H1 (cell line): ENCODE data around the gene FGD5. TPM values are rescaled to one million over a fixed set of nuclear protein-coding genes. Genes with fewer than 3 reads are reported as not detected.

Experiments
- CTCF ChIA-PET: fragments of 300-600 bp; sonication (Branson Sonifier 250); formaldehyde crosslinking; loops from one replicate; lab custom pipeline; 2021; ENCODE audit not compliant: partially characterized antibody; lab: Charles Lee
- POLR2A ChIA-PET: fragments of 300-600 bp; sonication (Branson Sonifier 250); formaldehyde crosslinking; loops from one replicate; lab custom pipeline; 2021; ENCODE audit warnings: inconsistent platforms; ENCODE audit not compliant: partially characterized antibody; lab: Charles Lee
- DNase-seq, 2 experiments: peaks; one replicate each; pipeline versions ENCODE4 v3.0.0 to v3.0.0-alpha.2; 2010 to 2022; ENCODE audit warnings: low spot score in 2 of 2, low read depth in 1 of 2, mixed read lengths in 1 of 2
- FAIRE-seq: peaks from 2 replicates; lab custom pipeline; 2011; peaks lifted over from hg19 to GRCh38; lab: Jason Lieb, UNC
- H2AFZ ChIP-seq: 2 replicates; pipeline ENCODE4 v1.8.1; 2012; ENCODE audit warnings: low read length, inconsistent platforms
- H2AK5ac ChIP-seq: 2 replicates; pipeline ENCODE4 v1.6.1; 2013; ENCODE audit warnings: low read depth, low read length
- H2BK120ac ChIP-seq: replicated peaks from 2 replicates; pipeline ENCODE3; 2013; ENCODE audit warnings: low read depth, low read length, inconsistent platforms
- H2BK12ac ChIP-seq: 2 replicates; pipeline ENCODE4 v1.6.1; 2013; ENCODE audit warnings: low read depth, low read length
- H2BK15ac ChIP-seq: 2 replicates; pipeline ENCODE4 v1.6.1; 2013; ENCODE audit warnings: low read length
- H2BK20ac ChIP-seq: 2 replicates; pipeline ENCODE4 v1.6.1; 2013; ENCODE audit warnings: low read length
- H2BK5ac ChIP-seq: 2 replicates; pipeline ENCODE4 v1.6.1; 2013; ENCODE audit warnings: low read depth, low read length
- H3K14ac ChIP-seq: 2 replicates; pipeline ENCODE4 v1.6.1; 2013; ENCODE audit warnings: inconsistent platforms; ENCODE audit not compliant: insufficient read length
- H3K18ac ChIP-seq: 2 replicates; pipeline ENCODE4 v1.6.1; 2013; ENCODE audit warnings: low read length; ENCODE audit errors: extremely low read depth
- H3K23ac ChIP-seq: 2 replicates; pipeline ENCODE4 v1.6.1; 2013; ENCODE audit warnings: inconsistent platforms; ENCODE audit not compliant: insufficient read length
- H3K23me2 ChIP-seq: 2 replicates; pipeline ENCODE4 v1.6.1; 2013; ENCODE audit warnings: low read depth, low read length
- H3K27ac ChIP-seq: 2 replicates; pipeline ENCODE4 v1.6.1; 2011; ENCODE audit warnings: low read depth, low read length, inconsistent platforms
- H3K27me3 ChIP-seq, 4 experiments: replicated peaks in 1 of 4; 1 replicate in 1 of 4; 2 replicates in 3 of 4; pipeline versions ENCODE4 v1.6.1 to v1.8.1; 2011 to 2013; ENCODE audit warnings: low read length in 3 of 4, mild to moderate bottlenecking in 3 of 4, inconsistent platforms in 2 of 4, mixed read lengths in 2 of 4, moderate library complexity in 1 of 4; ENCODE audit not compliant: control insufficient read depth in 3 of 4, insufficient read depth in 3 of 4; ENCODE audit errors: extremely low read depth in 1 of 4
- H3K36me3 ChIP-seq, 4 experiments: 2 replicates each; pipeline versions ENCODE4 v1.6.1 to v1.8.1; 2011 to 2013; ENCODE audit warnings: mild to moderate bottlenecking in 4 of 4, low read length in 3 of 4, moderate library complexity in 2 of 4, control low read depth in 1 of 4, inconsistent platforms in 1 of 4; ENCODE audit not compliant: insufficient read depth in 4 of 4, control insufficient read depth in 2 of 4
- H3K4ac ChIP-seq: replicated peaks from 2 replicates; pipeline ENCODE3; 2013; ENCODE audit warnings: low read length, low read depth, mixed read lengths, inconsistent platforms; ENCODE audit not compliant: insufficient read length
- H3K4me1 ChIP-seq, 4 experiments: replicated peaks in 1 of 4; 1 replicate in 1 of 4; 2 replicates in 3 of 4; pipeline versions ENCODE4 v1.6.1 to v1.8.1; 2011 to 2013; ENCODE audit warnings: low read length in 3 of 4, inconsistent platforms in 2 of 4, mixed read lengths in 1 of 4; ENCODE audit not compliant: insufficient read depth in 4 of 4, control insufficient read depth in 3 of 4
- H3K4me2 ChIP-seq, 2 experiments: 2 replicates each; pipeline versions ENCODE4 v1.6.1 to v1.8.1; 2011 to 2013; ENCODE audit warnings: low read depth in 2 of 2, low read length in 2 of 2, control low read depth in 1 of 2, inconsistent platforms in 1 of 2, mild to moderate bottlenecking in 1 of 2; ENCODE audit not compliant: insufficient read depth in 1 of 2
- H3K4me3 ChIP-seq, 4 experiments: fragments of 200-600, 300-600 bp in 1 of 4; sonication (generic), shearing (Covaris generic), sonication (Bioruptor Twin) in 1 of 4; 2 replicates each; pipeline versions ENCODE4 v1.5.1 to v1.8.1; 2011 to 2016; ENCODE audit warnings: low read length in 4 of 4, low read depth in 3 of 4, control low read depth in 2 of 4, inconsistent platforms in 2 of 4, mild to moderate bottlenecking in 2 of 4, mixed read lengths in 1 of 4, moderate library complexity in 1 of 4; ENCODE audit not compliant: insufficient read depth in 2 of 4; ENCODE audit errors: extremely low read depth in 1 of 4
- H3K56ac ChIP-seq: replicated peaks from 2 replicates; pipeline ENCODE3; 2013; ENCODE audit warnings: low read depth, mild to moderate bottlenecking, mixed read lengths, low read length, inconsistent platforms; ENCODE audit not compliant: insufficient read length
- H3K79me1 ChIP-seq: 2 replicates; pipeline ENCODE4 v1.6.1; 2013; ENCODE audit warnings: low read depth, low read length, control low read depth
- H3K79me2 ChIP-seq, 2 experiments: 2 replicates each; pipeline versions ENCODE4 v1.6.1 to v1.8.1; 2012 to 2013; ENCODE audit warnings: low read length in 2 of 2, mild to moderate bottlenecking in 2 of 2, inconsistent platforms in 1 of 2; ENCODE audit not compliant: insufficient read depth in 2 of 2, control insufficient read depth in 1 of 2
- H3K9ac ChIP-seq, 4 experiments: replicated peaks in 1 of 4; 1 replicate in 1 of 4; 2 replicates in 3 of 4; pipeline versions ENCODE4 v1.6.1 to v1.8.1; 2011 to 2013; ENCODE audit warnings: low read depth in 3 of 4, low read length in 3 of 4, control low read depth in 2 of 4, mild to moderate bottlenecking in 2 of 4, moderate library complexity in 2 of 4, inconsistent platforms in 1 of 4; ENCODE audit errors: extremely low read depth in 1 of 4
- H3K9me3 ChIP-seq, 2 experiments: 2 replicates each; pipeline versions ENCODE4 v1.6.1 to v1.8.1; 2012 to 2013; ENCODE audit warnings: mild to moderate bottlenecking in 2 of 2, moderate library complexity in 2 of 2, control low read depth in 1 of 2, inconsistent platforms in 1 of 2, low read depth in 1 of 2, low read length in 1 of 2, mixed read lengths in 1 of 2; ENCODE audit not compliant: insufficient read depth in 2 of 2
- H4K20me1 ChIP-seq, 2 experiments: replicated peaks in 1 of 2; 2 replicates each; pipeline versions ENCODE3 to v1.8.1; 2011 to 2013; ENCODE audit warnings: inconsistent platforms in 2 of 2, low read length in 2 of 2, mild to moderate bottlenecking in 1 of 2; ENCODE audit not compliant: insufficient read depth in 2 of 2, control insufficient read depth in 1 of 2
- H4K5ac ChIP-seq: 2 replicates; pipeline ENCODE4 v1.6.1; 2013; ENCODE audit warnings: low read length, low read depth, mixed read lengths, inconsistent platforms; ENCODE audit not compliant: insufficient read length
- H4K8ac ChIP-seq: 2 replicates; pipeline ENCODE4 v1.8.0; 2013; ENCODE audit warnings: mild to moderate bottlenecking, moderate library complexity, low read length, inconsistent platforms; ENCODE audit not compliant: insufficient read depth; ENCODE audit errors: extremely low read depth
- H4K91ac ChIP-seq: replicated peaks from 2 replicates; pipeline ENCODE3; 2013; ENCODE audit warnings: low read length, mixed read lengths, inconsistent platforms; ENCODE audit not compliant: insufficient read length
- ASH2L ChIP-seq: fragments of 200-600, 300-600 bp; sonication (generic); IDR thresholded peaks from one replicate; pipeline ENCODE4 v1.7.1; 2017; ENCODE audit warnings: low read length
- CTBP2 ChIP-seq: IDR thresholded peaks from 2 replicates; pipeline ENCODE4 v1.7.0; 2011; ENCODE audit warnings: borderline replicate concordance, mild to moderate bottlenecking, moderate library complexity, mixed read lengths, low read length; ENCODE audit not compliant: insufficient read depth, insufficient read length
- GABPA ChIP-seq: IDR thresholded peaks from 2 replicates; pipeline ENCODE4 v1.6.1; 2011; ENCODE audit warnings: mild to moderate bottlenecking, low read length, moderate library complexity, borderline replicate concordance; ENCODE audit not compliant: insufficient read depth
- KDM1A ChIP-seq: fragments of 200-600, 300-600 bp; sonication (generic); IDR thresholded peaks from 2 replicates; pipeline ENCODE4 v1.7.1; 2016; ENCODE audit warnings: mild to moderate bottlenecking, low read length, borderline replicate concordance
- KDM4A ChIP-seq: IDR thresholded peaks from one replicate; pipeline ENCODE4 v1.7.1; 2012; ENCODE audit warnings: low read depth, mild to moderate bottlenecking, moderate library complexity, low read length, inconsistent platforms; ENCODE audit not compliant: severe bottlenecking
- NANOG ChIP-seq: IDR thresholded peaks from 2 replicates; pipeline ENCODE4 v1.6.1; 2011; ENCODE audit warnings: low read length, low read depth, mild to moderate bottlenecking, inconsistent platforms; ENCODE audit not compliant: insufficient read depth, poor library complexity, severe bottlenecking
- NRF1 ChIP-seq: IDR thresholded peaks from 2 replicates; pipeline ENCODE4 v1.6.1; 2011; ENCODE audit warnings: mild to moderate bottlenecking, low read depth, low read length, improper control_type of control experiment
- POLR2AphosphoS5 ChIP-seq: IDR thresholded peaks from 2 replicates; pipeline ENCODE4 v1.6.1; 2011; ENCODE audit warnings: low read depth, low read length
- RBBP5 ChIP-seq: IDR thresholded peaks from 2 replicates; pipeline ENCODE4 v1.7.1; 2012; ENCODE audit warnings: low read depth, mild to moderate bottlenecking, inconsistent platforms, low read length, moderate library complexity, borderline replicate concordance
- SP1 ChIP-seq: IDR thresholded peaks from 2 replicates; pipeline ENCODE4 v1.6.1; 2011; ENCODE audit warnings: low read depth, low read length
- TAF1 ChIP-seq: IDR thresholded peaks from 2 replicates; pipeline ENCODE4 v1.6.1; 2011; ENCODE audit warnings: mild to moderate bottlenecking, low read depth, low read length
- YY1 ChIP-seq: IDR thresholded peaks from 2 replicates; pipeline ENCODE4 v1.6.1; 2011; ENCODE audit warnings: low read depth, mild to moderate bottlenecking, low read length
- WGBS, 2 experiments: shearing (Covaris generic) in 1 of 2; methylation state at CpG; one replicate each; pipeline versions ENCODE4 v1.1.6 to v1.1.7; 2013 to 2015; ENCODE audit warnings: low lambda C conversion rate in 2 of 2, mixed read lengths in 2 of 2, inconsistent platforms in 1 of 2, low coverage in 1 of 2, missing lambda C conversion rate in 1 of 2; ENCODE audit not compliant: insufficient replicate concordance in 2 of 2, insufficient coverage in 1 of 2, insufficient read length in 1 of 2; ENCODE audit errors: extremely low coverage in 1 of 2, missing lambda C conversion rate in 1 of 2; 5-methylcytosine and 5-hydroxymethylcytosine counted together
- polyA plus RNA-seq, 7 experiments: library from polyadenylated mRNA; depleted of rRNA in 3 of 7; stranded (reverse) in 5 of 7; unstranded in 2 of 7; fragments of >200 nt in 5 of 7; fragments of 200-250 nt in 2 of 7; gene quantifications; 1 replicate in 5 of 7; 2 replicates in 1 of 7; 4 replicates in 1 of 7; pipeline versions ENCODE4 v1.2.1 to v1.2.3, GENCODE V29; 2011 to 2013; ENCODE audit warnings: missing spikeins in 2 of 7, mixed read lengths in 2 of 7
- total RNA-seq: library from RNA; stranded (reverse); fragmentation: NEBNext Ultra II Directional; extraction: Animal tissue kit (Norgen Biotek cat#: 25700); gene quantifications from 2 replicates; pipeline ENCODE4 v1.2.1, GENCODE V29; 2021

The FGD5 gene
- total and polyA plus RNA-seq, 2 of the 8 experiments (the other 6 are each of a cell fraction or from before 2014, with no cell fraction given), result 4.7 to 14.3 TPM

DNA sequence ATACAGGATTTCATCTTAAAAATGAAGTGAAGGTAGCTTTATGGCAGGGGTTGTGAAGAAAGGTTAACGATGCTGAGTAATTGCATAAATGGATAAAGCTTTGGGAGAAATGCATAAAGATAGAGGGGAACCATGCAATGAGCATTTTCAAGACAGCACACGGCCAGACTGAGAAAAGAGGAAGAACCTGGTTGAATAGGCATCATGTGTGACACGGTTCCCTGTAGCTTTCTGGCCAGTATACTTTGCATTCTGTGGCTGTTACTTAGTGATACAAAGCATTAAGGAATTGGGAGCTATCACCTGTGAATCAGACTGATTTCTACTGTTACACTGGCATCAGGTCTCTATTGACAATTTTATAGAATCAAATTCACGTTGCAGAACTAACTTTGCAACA, 161.9 kb downstream of the FGD5 start:
- Histone ChIP-seq H3K4ac (no peak overlapping the region), H3K23me2 (no peaks in the 10 kb centered on the region), H4K20me1 (peaks cover 1 to 2% of the 10 kb centered on the region in 2 experiments), H3K27me3 (no peaks in the 10 kb centered on the region), H2AFZ (no peak overlapping the region), H2AK5ac (no peak overlapping the region), H3K4me3 (no peak overlapping the region), H3K9ac (no peak overlapping the region), H3K18ac (no peak overlapping the region), H3K23ac (no peak overlapping the region), H3K56ac (no peak overlapping the region), H3K14ac (no peak overlapping the region), H3K79me2 (peaks cover 0 to 77% of the 10 kb centered on the region in 2 experiments; a peak in 3 of 4 replicates), H2BK5ac (no peak overlapping the region), H3K79me1 (peaks cover 2% of the 10 kb centered on the region; the same call in 1 of the 2 replicates), H2BK20ac (no peak overlapping the region), H3K4me1 (no peaks in the 10 kb centered on the region), H4K91ac (no peak overlapping the region), H2BK12ac (no peak overlapping the region), H4K5ac (no peak overlapping the region), H3K4me2 (no peak overlapping the region), H3K36me3 (no peaks in the 10 kb centered on the region), H2BK15ac (no peak overlapping the region), H4K8ac (no peak overlapping the region), H3K9me3 (no peaks in the 10 kb centered on the region), H2BK120ac (no peak overlapping the region), H3K27ac (no peak overlapping the region)
- ChIA-PET POLR2A (interaction anchor here (0.9 to 1.9 kb wide), 4 partner anchors 9 to 34 kb away, joined by 3 to 7 read pairs (median 4); partner anchors contain the start of gene NR2C2), CTCF (interaction anchor here (1.1 to 1.4 kb wide), 2 partner anchors 9 to 55 kb away, joined by 3 to 4 read pairs; no protein-coding TSS in a partner anchor)
- no peak for FAIRE-seq
- 87% methylated on average over 4 of the region's 4 CpGs; no CpG with 5 or more reads in 1 of the 2 experiments for WGBS, 2 experiments
- DNase-seq, result no peak
- TF ChIP-seq TAF1, result no peak
- TF ChIP-seq ASH2L, result no peak
- TF ChIP-seq NRF1, result no peak
- TF ChIP-seq KDM1A, result no peak
- TF ChIP-seq RBBP5, result no peak
- no peak for TF ChIP-seq POLR2AphosphoS5
- no peak for TF ChIP-seq YY1
- TF ChIP-seq KDM4A, result no peak
- TF ChIP-seq CTBP2, result no peak
- no peak for TF ChIP-seq NANOG
- TF ChIP-seq GABPA, result no peak
- TF ChIP-seq SP1, result no peak
